HuH-7.5 (cell line): ENCODE measurements around the gene DROSHA.
"Not testable (repeated sequence)": the region's sequence is repeated elsewhere in the genome, so short reads cannot be mapped to it uniquely, and the experiment has no call there.

Source experiments
- DNase-seq: peaks from one replicate; pipeline ENCODE4 v3.0.0; 2011; ENCODE audit warnings: low spot score

DROSHA gene

DNA sequence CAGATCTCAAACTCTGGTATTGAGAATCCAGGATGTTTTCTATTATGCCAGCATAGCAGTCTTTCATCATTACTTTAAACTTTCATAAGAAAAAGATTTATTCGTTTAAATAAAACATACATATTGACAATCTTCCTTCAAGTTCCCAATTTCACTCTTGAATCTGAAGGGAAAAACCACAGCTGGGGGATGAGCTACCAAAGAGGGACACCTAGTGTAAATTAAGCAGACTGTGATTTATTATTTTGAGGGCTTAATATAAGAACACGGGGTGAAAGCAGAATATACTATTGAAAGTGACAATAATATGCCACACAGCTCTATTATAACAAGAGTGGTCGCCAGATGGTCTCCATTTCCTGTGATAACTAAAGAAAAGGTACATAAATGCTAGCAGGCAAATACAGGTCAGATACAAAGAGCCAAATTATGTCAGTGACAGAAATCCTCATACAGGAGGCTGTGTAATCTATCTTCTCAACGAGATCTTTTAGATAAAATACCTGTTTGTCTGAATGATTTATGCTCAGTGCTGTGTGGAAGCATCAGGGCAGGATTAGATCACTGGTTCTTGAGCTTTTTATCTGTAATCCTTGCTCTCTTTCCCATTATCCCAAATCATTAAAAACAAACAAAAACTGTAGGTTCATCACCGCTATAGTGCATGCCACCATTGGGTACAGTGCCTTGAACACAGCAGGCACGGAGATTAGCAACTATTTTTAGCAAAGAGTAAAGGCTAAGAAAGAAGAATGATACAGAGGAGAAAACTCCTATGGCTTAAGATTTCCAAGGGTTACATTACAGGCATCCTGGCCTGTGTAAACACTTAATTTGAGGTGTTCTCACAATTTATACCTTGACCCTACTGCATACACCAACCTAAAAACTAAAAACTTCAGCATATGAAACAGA is 116.6 kb downstream of the DROSHA start:
- DNase-seq = no peak

DNA sequence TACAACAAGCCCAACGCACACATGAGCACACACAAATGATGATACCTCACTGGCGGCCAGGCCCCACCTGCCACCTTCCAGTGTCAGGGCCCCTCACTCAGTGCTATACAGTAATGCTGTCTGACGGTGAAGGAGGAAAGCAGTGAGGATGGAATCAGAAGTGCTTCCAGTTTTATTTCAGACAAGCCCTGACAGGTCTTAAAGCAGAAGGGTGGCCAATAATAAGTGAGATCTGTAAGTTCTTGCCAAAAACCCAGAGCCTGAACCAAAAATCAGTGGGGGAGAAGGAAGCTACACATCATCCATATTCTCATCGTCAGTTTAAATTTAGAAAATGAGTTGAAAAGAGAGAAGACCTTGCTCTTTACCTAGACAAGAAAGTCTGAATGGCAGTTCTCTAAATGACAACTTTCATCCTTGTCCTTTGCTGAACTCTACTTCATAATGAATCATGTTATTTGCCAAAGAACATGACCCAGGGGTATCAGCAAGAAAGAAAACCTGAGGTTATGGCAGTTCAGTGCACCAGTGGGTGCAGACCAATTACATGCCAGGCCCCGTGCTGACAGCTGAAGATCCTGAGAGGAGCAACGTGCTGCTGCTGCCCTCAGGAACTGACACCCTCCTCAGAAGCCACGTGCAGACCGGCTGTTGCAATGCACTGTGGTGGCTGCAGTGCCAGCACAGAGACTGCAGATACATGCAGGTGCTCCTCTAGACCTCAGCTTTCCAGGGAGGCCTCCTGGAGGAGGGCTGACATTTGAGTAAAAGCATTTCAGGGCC is 118.7 kb downstream of the DROSHA start:
- DNase-seq = no peak

DNA sequence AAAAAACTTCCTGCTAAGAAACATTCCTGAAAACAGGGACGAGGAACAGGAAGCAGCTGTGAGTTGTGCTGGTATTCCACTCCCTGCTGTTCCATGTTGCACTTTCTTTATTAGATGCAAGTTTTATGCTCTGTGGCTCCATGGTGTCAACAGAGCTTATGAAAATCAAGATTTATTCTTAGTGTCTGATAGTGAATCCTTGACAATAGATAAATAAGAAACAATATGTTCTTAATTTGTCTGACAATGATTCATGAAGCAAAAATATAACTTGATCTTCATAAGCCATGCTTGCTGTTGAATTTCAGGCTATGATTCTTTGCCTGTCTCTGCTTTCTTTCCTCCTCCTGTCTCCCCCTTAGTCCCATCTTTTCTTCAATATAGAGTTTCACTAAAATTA is 119.6 kb downstream of the DROSHA start:
- no peak for DNase-seq

DNA sequence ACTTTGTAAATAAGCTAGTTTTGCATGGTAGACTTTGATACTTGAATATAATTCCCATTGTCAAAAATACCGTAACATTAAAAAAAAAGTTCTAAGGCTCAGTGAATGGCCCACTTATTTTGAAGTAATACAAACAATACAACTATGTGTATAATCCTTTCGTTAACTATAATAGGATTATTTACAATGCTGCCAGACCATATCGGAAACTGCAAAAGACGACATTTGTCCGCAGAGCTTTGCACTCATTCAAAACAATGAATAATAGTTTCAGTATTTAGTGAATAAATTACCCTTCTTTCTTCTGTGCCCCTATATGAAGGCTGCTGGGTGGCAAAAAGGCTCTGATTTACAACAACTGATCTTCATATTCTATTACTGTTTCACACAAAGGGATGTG is 121.8 kb downstream of the DROSHA start:
- no peak for DNase-seq

DNA sequence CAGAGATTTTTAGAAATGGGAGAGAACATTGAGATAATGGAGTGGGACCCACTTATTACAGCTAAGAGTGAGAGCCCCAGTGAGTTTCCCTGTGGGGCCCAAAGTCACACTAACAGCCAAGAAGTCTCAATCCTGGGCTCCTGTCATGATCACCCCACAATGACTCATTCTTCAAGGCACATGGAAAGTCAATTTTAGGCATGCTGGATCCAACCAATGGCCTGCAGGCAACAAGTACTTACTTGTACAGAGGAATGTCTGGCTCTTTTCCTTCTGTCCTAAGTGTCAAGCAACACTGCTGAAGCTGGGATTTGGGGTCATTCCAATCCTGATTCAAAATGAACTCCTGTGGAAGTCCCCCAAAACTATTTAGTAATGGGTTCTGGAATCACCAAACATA is 123.1 kb downstream of the DROSHA start:
- no peak for DNase-seq

DNA sequence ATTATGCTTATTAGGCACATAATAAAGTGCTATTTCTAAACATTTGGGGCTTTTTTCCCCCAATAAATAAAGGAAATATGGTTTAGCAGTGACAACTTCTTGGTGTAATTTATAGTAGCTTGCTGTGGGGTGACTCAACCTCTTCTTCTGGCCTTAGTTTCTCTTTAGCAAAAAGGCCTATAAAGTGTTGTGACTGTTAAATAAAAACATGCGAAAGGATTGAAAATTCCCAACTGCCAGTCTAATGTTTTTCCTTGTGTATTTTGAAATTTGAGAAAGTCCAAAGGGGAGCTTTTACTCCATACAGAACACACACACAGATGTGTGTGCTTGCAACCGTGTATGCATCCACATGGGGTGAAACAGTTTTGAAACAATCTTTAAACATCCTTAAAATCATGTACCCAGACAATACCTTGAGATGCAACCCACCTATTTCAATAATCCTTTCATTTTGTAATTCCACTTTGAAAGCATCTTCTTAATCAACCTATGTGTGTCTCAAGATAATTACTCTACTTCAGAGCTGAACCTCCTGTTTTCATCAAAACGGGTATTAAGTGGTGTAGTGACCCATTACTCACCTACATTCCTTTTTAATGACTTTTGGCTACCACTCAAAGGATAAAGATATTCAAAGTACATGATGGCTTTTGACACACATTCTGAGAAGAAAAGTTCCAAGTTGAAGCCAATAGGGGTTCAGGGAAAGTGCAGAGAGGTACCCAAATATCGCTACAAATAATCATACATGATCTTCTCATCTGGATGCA is 123.8 kb downstream of the DROSHA start:
- DNase-seq = no peak

DNA sequence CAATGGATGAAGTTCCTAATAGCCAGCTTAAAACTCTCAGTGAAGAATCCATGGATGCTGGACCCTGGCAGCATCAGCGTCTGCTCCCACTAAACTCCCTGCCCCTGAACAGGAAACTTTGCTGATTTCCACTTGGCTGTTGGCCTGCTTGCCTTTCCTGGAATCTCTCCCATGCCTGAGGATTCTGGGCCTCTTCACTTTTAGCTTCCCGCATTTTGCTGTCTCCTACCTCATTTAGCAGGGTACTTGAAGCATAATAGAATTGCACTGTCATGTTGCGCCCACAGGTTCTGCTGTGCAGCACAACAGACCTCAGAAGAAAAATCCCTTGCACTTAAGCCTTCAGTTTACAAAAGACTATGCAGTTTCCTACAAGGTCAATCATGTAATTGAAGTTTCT is 127.6 kb downstream of the DROSHA start:
- no peak for DNase-seq

DNA sequence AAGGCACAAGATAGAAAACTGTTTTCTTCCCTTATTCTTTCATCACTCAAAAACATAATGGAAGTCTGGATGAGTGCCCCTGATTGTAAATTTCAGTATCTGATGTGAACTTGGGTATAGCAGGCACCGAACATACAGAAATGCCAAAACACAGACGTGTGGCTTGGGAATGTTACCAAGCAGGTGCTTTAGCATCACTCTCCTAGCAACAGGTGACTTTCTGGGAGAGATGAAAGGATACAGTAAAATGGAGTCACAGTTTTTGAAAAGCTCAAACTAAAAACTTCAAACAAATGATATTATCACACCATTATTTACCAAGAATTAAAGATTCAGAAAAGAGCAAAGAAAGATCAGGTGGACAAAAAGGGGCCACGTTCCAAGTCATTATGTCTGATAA is 130.2 kb downstream of the DROSHA start:
- no peak for DNase-seq

DNA sequence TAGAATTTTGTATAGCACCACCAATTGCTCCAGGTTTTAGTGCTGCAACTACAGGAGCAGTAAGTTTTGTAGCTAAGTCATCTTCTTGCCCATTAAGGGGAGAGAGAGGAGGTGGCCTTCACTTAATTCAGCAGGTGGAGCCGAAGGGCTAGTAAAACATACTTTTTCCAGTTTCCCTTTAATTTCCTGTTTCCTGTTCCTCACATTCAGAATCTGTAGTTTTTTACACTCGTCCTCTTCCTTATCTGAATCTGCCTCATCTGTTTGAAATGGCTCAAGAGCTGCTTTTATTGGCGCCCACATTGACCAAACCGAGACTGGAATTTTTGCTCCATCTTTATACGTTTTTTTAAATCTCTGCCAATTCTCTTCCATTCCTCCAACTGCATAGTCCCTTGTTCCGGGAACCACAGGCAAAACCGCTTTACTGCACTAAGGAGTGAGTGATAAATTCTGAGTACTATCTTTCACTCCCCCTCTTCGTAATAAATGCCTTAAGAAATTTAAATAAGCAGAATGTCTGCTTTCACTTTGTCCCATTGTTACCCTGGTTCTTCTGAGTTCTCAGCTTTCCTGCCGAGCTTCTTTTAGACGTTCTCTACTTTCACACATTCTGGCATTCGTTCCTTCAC is 133.9 kb downstream of the DROSHA start:
- DNase-seq = no peak

DNA sequence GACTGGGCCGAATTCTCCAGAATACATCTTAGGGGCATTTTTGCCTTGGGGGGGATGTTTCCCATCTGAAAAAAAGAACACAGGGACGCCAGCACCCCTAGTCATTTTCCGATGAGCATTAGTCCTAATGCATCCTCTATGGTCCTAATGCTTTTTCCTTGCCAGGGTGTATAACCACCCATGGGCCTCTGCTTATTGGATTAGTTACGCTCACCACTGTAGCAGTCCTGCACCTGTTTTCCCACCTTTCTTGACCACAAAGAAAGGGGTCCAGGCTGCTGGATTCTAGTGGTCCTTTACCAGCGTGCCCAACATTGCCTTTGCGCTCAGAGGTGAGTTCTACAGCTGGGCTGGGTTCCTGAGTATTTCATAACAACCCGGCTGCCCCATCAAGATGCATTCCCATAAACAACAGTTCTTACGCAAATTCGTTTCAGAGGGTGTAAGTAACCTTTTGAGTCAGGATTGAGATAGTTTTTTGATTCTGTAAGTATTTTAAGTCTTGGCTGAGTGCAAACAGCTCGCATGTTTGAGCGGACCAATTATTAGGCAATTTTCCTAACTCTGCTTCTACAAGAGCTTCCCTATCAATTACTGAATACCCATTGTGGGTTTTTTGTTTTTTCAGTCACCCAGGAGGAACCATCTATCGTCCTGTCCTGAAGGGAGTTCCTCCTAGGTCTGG is 135.1 kb downstream of the DROSHA start:
- no peak for DNase-seq

DNA sequence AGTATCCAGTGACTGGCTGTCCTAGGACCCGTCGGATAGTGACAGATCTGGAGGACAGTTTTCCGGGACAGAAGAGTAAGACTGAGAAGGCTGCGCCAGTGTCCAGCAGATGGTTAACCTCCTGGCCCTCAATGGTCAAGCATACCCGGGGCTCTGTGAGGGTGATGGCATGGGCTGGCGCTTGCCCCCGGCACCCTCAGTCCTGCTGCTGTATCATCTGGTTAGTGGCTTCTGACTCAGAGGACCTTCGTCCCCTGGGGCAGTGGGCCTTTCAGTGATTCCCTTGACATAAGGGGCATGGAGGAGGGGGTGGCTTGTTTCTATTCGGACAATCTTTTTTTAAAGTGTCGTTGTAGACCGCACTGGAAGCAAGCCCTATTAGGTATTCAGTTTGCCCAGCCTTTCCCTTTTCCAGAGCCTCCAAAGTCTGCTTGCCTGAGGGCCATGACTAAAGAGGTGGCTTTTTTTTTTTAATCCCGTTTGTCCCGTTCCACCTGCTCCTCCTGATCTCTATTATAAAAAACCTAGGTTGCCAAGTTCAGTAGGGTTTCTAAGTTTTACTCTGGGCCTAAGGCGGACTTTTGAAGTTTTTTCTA is 136.3 kb downstream of the DROSHA start:
- DNase-seq = not testable (repeated sequence)

DNA sequence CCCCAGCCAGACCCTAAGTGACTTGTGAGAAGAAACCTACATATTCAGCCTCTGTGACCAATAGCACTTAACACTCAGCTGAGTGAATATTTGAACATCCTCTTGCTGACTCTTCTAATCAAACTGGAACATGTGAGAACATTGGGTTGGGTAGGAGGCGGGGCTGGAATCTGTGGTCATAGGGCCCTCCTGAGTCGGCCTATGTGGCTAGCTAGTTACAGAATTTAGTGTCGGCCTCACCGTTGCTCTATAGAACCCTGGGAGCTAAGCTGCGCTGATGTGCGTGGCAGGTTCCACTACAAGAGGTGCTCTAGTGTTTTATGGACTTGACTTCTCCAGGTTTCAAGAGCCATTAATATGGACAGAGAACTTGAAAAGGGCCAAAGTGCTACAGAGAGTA is 138.8 kb downstream of the DROSHA start:
- no peak for DNase-seq

DNA sequence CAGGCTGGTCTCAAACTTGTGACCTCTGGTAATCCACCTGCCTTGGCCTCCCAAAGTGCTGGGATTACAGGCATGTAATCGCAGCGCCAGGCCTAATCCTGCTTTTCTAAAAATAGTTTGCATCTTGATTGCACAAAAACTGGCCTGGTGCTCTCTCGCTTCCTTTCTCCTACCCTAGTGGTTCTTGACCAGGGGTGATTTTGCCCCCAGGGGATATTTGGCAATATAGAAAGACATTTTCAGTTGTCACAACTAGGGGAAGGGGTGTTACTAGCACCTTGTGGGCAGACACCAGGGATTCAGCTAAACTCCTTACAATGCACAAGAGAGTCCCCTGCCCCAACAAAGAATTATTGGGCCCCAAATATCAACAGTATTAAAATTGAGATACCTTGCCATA is 139.8 kb downstream of the DROSHA start:
- no peak for DNase-seq

DNA sequence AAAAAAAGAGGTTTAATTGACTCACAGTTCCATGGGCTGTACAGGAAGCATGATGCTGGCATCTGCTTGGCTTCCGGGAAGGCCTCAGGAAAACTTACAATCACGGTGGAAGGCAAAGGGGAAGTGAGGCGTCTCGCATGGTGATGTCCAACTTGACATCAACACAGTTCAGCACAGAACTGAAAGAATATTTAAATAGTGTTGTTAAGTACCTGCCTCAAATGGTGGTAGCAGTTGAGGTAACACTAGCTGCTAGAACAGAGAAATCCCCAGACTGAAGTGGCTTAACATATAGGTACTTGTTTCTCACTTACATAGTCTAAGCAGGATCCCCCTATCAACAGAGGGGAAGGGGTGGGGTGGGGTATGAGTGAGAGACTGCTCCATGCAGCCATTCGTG is 141.6 kb downstream of the DROSHA start:
- no peak for DNase-seq

DNA sequence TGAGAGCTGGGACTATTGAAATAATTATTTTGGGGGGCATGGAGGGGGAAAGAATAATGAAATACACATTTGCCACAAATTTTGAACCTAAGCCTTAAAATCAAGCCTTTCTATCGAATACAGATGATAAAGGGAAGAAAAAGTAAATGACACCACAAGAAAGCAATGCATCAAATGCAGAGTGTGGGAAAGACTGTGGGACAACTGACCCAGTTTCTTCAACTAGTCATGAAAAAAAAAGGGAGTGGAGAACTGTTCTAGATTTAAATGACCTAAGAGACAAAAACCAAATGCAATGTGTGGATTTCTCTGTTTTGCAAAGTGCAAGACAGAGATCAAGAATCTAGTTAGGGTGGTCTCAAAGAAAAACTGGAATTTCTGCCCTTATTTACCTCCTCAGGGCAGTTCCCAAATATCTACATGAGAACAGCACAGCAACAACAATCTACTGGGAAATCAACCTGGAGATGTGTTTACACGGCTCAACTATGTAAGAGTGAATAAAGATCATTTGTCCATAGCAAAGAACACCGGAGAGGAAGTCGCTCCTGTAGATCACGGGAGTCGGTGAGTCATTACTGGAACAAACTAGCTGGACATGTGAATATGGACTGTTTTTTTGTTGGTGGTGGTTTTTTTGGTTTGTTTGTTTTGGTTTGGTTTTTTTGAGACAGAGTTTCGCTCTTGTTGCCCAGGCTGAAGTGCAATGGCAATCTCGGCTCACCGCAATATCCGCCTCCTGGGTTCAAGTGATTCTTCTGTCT is 145.9 kb downstream of the DROSHA start:
- DNase-seq = no peak

DNA sequence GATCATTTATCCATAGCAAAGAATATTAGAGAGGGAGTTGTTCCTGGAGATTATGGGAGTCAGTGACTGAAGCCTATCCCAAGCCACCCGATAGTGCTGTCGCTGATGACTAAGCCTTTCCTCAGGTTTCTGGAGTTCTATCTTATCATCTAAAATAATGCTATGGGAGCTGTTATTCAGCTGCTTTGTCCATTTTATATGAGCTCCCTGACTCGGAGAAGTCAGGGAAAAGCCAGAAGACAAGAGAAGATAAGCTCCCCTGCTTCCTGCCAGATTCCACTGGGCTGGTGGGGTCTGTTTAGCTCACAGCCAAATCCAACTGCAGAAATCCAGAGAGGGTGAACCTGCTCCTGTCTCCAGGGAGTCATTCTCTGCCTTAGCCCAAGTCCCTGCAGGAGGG is 148.2 kb downstream of the DROSHA start:
- no peak for DNase-seq

DNA sequence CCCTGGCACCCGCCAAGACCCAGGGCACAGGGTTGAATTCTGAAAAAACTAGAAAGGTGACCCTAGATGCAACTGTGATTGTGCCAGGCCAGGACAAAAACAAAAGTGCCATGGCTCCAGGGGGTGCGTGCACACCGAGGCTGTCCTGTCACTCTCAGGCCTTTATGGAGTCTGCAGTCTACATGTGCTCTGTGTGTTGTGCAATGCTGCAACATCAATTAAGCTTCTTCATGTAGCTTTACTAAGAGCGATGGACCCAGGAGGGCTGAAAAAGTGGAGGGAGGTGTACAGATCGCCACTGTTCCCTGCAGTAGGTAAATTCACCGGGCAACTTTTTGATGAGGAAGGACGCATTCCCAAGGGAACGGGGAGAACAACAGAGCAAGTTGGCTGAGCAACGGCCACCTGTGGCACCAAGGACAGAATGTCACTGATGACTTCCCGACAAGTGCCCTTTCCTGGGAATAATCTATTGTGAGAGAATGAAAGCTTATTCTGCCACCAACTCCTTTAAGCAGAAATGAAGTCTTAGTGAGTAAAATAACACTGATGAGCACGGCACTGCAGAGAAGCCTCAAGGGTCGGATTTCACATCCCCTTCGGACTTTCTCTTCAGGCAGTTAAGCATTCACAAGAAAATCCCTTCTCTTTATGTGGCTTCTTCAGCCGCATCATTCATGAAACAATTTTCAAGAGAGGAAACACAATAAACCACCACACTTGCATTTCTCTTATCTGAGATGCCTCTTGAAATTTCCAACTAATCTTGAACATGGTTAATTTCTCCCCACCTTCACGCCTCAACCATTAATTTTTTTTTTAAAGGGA is 149.6 kb downstream of the DROSHA start:
- no peak for DNase-seq

DNA sequence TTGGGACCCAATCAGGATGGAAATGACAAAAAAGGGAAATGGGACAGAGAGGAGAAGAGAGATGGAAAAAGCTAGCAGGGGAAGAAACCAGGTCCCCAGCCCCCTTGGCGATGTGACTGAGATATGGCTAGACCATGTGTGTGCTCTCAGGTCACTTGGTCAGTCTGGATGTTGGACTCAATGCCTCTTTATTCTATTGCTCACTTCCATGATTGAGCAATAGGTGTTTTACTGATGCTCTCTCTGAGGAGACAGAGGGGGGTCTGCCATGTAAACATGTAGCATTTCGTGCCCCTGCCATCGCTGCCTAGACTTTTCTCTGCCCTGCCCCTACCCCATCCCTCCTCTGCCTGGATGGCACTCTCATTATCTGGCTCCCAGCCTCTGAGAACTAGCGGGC is 150.6 kb downstream of the DROSHA start:
- no peak for DNase-seq

DNA sequence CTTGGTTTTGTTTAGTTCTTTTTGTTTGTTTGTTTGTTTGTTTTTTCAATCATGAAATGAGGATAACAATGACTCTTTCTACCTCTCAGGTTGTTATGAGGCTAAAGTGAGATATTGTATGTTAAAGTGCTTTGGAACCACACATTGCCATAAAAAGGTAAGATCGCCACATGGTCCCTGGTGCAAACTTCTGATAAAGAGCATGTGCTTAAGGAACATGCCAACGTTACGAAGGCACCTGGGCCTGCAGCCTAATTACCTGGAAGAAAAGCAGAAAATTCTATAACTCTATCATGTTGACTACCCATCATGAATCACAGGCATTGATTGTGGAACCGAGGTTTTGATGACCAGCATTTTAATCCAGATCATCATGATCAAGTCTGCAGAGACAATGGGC is 151.8 kb downstream of the DROSHA start:
- no peak for DNase-seq
